Stomach (tissue), 9 donors: ENCODE results near the gene MASP2. TPM values are rescaled to one million over a fixed set of nuclear protein-coding genes. Genes with fewer than 3 reads are reported as not detected.

Experiments
- DNase-seq, 2 donors: peaks; one replicate each; pipeline versions ENCODE4 v3.0.0 to v3.0.0-alpha.2; 2013 to 2019
- H3K27ac ChIP-seq, 5 donors: fragments of 200-600 bp in 4 of 5; sonication (generic) in 4 of 5; one replicate each; pipeline ENCODE4 v1.5.1; 2013 to 2019; ENCODE audit warnings: mild to moderate bottlenecking in 1 of 5, moderate library complexity in 1 of 5
- H3K27me3 ChIP-seq, 3 donors: fragments of 200-600 bp; sonication (generic); one replicate each; pipeline ENCODE4 v1.5.1; 2017 to 2019; ENCODE audit warnings: mixed run types in 1 of 3
- H3K36me3 ChIP-seq, 4 donors: fragments of 200-600 bp; sonication (generic); 1 replicate in 3 of 4; 2 replicates in 1 of 4; pipeline ENCODE4 v1.5.1; 2016 to 2019
- H3K4me1 ChIP-seq, 4 donors: fragments of 200-600 bp; sonication (generic); one replicate each; pipeline ENCODE4 v1.5.1; 2016 to 2019
- H3K4me3 ChIP-seq, 4 donors: fragments of 200-600 bp; sonication (generic) in 3 of 4; one replicate each; pipeline ENCODE4 v1.5.1; 2016 to 2019; ENCODE audit warnings: mild to moderate bottlenecking in 1 of 4
- H3K9me3 ChIP-seq, 4 donors: fragments of 200-600 bp; sonication (generic); one replicate each; pipeline ENCODE4 v1.5.1; 2016 to 2019
- CTCF ChIP-seq, 7 experiments: fragments of 450-650 bp in 4 of 7; fragments of 200-600 bp in 3 of 7; sonication (generic) in 3 of 7; IDR thresholded peaks; one replicate each; pipeline ENCODE4 v1.5.1; 2016 to 2019; ENCODE audit warnings: antibody characterized with exemption in 7 of 7, control low read depth in 2 of 7, mild to moderate bottlenecking in 1 of 7
- EP300 ChIP-seq: sonication (generic); formaldehyde crosslinking; IDR thresholded peaks from one replicate; pipeline ENCODE4 v1.6.1; 2017; ENCODE audit warnings: antibody characterized with exemption
- POLR2A ChIP-seq, 4 donors: fragments of 450-650 bp; IDR thresholded peaks; one replicate each; pipeline ENCODE4 v1.6.1; 2016; ENCODE audit warnings: antibody characterized with exemption in 4 of 4, control low read depth in 2 of 4, mild to moderate bottlenecking in 1 of 4, moderate library complexity in 1 of 4
- POLR2AphosphoS5 ChIP-seq, 3 donors: sonication (generic); formaldehyde crosslinking; IDR thresholded peaks; one replicate each; pipeline ENCODE4 v1.6.1; 2016; ENCODE audit warnings: antibody characterized with exemption in 3 of 3
- WGBS, 5 donors: extraction: QIAGEN DNeasy Blood & Tissue Kit in 3 of 5; methylation state at CpG; one replicate each; pipeline versions ENCODE4 v1.1.5 to v1.1.7; 2013 to 2018; 5-methylcytosine and 5-hydroxymethylcytosine counted together
- intact Hi-C: fragments of 100-400 bp; cut with DNase I; formaldehyde crosslinking; loops from one replicate; pipeline ENCODE4 v1.15.1; 2023; ENCODE audit warnings: low total_unique reads
- polyA plus RNA-seq, 3 donors: library from polyadenylated mRNA; stranded (reverse); fragments of 200-250 nt; gene quantifications; one replicate each; pipeline ENCODE4 v1.2.3, GENCODE V29; 2013
- total RNA-seq, 5 donors: library from RNA; depleted of rRNA; stranded (reverse); fragments of >200 nt; gene quantifications; one replicate each; pipeline versions ENCODE4 v1.1.0 to v1.2.3, GENCODE V29; 2014 to 2016
- donor health status: healthy with polysubstance abuse.
- donor health status: Bipolar disorder and iron deficiency.
- donor health status: healthy.

The MASP2 gene
- total and polyA plus RNA-seq, 8 donors: not detected

GRCh38 chr1:11026052-11026451 lies 21.0 kb downstream of the MASP2 start:
- H3K27ac ChIP-seq: no peak overlapping the region
- H3K9me3 ChIP-seq: no peaks in the 10 kb centered on the region
- H3K4me3 ChIP-seq: no peak overlapping the region
- TF ChIP-seq POLR2AphosphoS5 (IDR thresholded peaks at IDR 0.05) (no peak), CTCF (IDR thresholded peaks at IDR 0.05) (no peak), EP300 (no peak), POLR2A (IDR thresholded peaks at IDR 0.05) (no peak)
- intact Hi-C loops: no loop called here
- peaks cover 50 to 95% (median 89%) of the 10 kb centered on the region in 4 donors for H3K36me3 ChIP-seq
- 52 to 79% (median 63%) methylated on average over 1 of the region's 1 CpG for WGBS, 5 donors
- H3K27me3 ChIP-seq: no peaks in the 10 kb centered on the region
- DNase-seq: no peak
- H3K4me1 ChIP-seq: peaks cover 0 to 4% (median 0%) of the 10 kb centered on the region in 4 donors

DNA sequence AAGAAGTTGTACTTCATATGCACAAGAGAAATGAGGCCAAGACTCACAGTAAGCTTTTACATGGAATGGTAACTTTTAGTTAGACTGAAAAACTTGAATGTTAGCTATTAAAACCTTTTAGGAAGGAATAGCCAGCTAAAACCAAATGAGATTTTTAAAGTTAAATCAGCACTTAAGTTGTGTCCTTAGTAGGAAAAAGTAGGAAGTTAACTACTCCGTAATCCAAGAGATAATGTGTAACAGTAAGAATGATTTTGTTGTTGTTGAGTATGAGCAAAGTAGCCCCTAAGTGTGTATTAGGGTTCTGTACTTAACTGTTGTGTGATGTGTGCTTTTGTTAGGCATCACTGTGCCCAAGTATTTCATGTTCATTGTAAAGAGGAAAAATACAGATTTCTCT lies 21.4 kb downstream of the MASP2 start:
- no peak overlapping the region for H3K4me3 ChIP-seq
- 84 to 98% (median 93%) methylated on average over 1 of the region's 1 CpG for WGBS, 5 donors
- no peak overlapping the region for H3K27ac ChIP-seq
- no peak for DNase-seq
- no peaks in the 10 kb centered on the region for H3K9me3 ChIP-seq
- peaks cover 54 to 95% (median 89%) of the 10 kb centered on the region in 4 donors for H3K36me3 ChIP-seq
- intact Hi-C loops: no loop called here
- TF ChIP-seq POLR2A (IDR thresholded peaks at IDR 0.05) (no peak), EP300 (no peak), CTCF (IDR thresholded peaks at IDR 0.05) (no peak), POLR2AphosphoS5 (IDR thresholded peaks at IDR 0.05) (no peak)
- H3K27me3 ChIP-seq: no peaks in the 10 kb centered on the region
- H3K4me1 ChIP-seq: peaks cover 0 to 4% (median 0%) of the 10 kb centered on the region in 4 donors

- TF ChIP-seq POLR2A (IDR thresholded peaks at IDR 0.05) (no peak), POLR2AphosphoS5 (IDR thresholded peaks at IDR 0.05) (no peak), CTCF (IDR thresholded peaks at IDR 0.05) (no peak), EP300 (no peak)
- Histone ChIP-seq H3K4me1 (peaks cover 0 to 4% (median under 1%) of the 10 kb centered on the region in 4 donors), H3K27ac (no peak overlapping the region), H3K36me3 (peaks cover 61 to 95% (median 89%) of the 10 kb centered on the region in 4 donors), H3K4me3 (no peak overlapping the region), H3K27me3 (no peaks in the 10 kb centered on the region), H3K9me3 (no peaks in the 10 kb centered on the region)
- intact Hi-C loops: no loop called here
- 74 to 88% (median 83%) methylated on average over 2 of the region's 2 CpGs for WGBS, 5 donors
- no peak for DNase-seq
Observed at GRCh38 chr1:11024874-11025203, 22.2 kb downstream of the MASP2 start.

DNA sequence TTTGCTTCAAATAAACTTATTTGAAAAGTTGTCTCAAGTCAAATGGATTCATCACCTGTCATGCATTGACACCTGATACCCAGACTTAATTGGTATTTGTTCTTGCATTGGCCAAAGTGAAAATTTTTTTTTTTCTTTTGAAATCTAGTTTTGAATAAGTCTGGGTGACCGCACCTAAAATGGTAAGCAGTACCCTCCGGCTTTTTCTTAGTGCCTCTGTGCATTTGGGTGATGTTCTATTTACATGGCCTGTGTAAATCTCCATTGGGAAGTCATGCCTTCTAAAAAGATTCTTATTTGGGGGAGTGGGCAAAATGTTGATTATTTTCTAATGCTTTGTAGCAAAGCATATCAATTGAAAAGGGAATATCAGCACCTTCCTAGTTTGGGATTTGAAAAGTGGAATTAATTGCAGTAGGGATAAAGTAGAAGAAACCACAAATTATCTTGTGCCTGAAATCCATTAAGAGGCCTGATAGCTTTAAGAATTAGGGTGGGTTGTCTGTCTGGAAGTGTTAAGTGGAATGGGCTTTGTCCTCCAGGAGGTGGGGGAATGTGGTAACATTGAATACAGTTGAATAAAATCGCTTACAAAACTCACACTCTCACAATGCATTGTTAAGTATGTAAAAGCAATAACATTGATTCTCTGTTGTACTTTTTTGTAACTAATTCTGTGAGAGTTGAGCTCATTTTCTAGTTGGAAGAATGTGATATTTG lies 22.7 kb downstream of the MASP2 start:
- TF ChIP-seq POLR2AphosphoS5 (IDR thresholded peaks at IDR 0.05) (no peak), POLR2A (IDR thresholded peaks at IDR 0.05) (no peak), CTCF (IDR thresholded peaks at IDR 0.05) (no peak)
- DNase-seq: no peak
- Histone ChIP-seq H3K27me3 (no peaks in the 10 kb centered on the region), H3K4me1 (peaks cover 0 to 6% (median 2%) of the 10 kb centered on the region in 4 donors), H3K27ac (no peak overlapping the region), H3K9me3 (no peaks in the 10 kb centered on the region), H3K4me3 (no peak overlapping the region), H3K36me3 (peaks cover 64 to 95% (median 91%) of the 10 kb centered on the region in 4 donors)
- 78 to 92% (median 87%) methylated on average over 3 of the region's 3 CpGs for WGBS, 5 donors
- intact Hi-C loops: no loop called here
